GM21360 (cell line): ENCODE measurements around the gene MZB1.

ENCODE experiments used
- ATAC-seq: cut with Tn5 transposase; IDR thresholded peaks from one replicate; pipeline ENCODE4 v1.9.1; 2021; ENCODE audit warnings: mild to moderate bottlenecking, moderate library complexity; ENCODE audit not compliant: unreplicated experiment

Gene MZB1

GRCh38 chr5:139340051-139340450 lies 49.7 kb downstream of the MZB1 start:
- ATAC-seq = no peak
